WTC11 (cell line): ENCODE measurements around the gene GPS2. TPM values are rescaled to one million over a fixed set of nuclear protein-coding genes. Genes with fewer than 3 reads are reported as not detected.

ENCODE experiments used
- AR ChIP-seq: fragments of 250-450 bp; sonication (Bioruptor Pico); IDR thresholded peaks from 2 replicates; pipeline ENCODE4 v1.9.0; 2021; ENCODE audit warnings: mild to moderate bottlenecking
- ATF1 ChIP-seq: sonication (generic); formaldehyde crosslinking; IDR thresholded peaks from 2 replicates; pipeline ENCODE4 v1.8.1; 2023; ENCODE audit warnings: mild to moderate bottlenecking, moderate library complexity, missing genetic modification reagents
- ATF2 ChIP-seq: sonication (generic); formaldehyde crosslinking; IDR thresholded peaks from 2 replicates; pipeline ENCODE4 v1.8.1; 2022; ENCODE audit warnings: low read depth, missing genetic modification reagents, borderline replicate concordance
- E2F4 ChIP-seq: sonication (generic); formaldehyde crosslinking; IDR thresholded peaks from 2 replicates; pipeline ENCODE4 v1.8.1; 2022; ENCODE audit warnings: low read depth, mild to moderate bottlenecking, moderate library complexity, missing genetic modification reagents, borderline replicate concordance
- ERG ChIP-seq: fragments of 250-450 bp; sonication (Bioruptor Pico); IDR thresholded peaks from 2 replicates; pipeline ENCODE4 v1.8.0; 2021; ENCODE audit warnings: mild to moderate bottlenecking
- FOXK1 ChIP-seq: sonication (generic); formaldehyde crosslinking; IDR thresholded peaks from 2 replicates; pipeline ENCODE4 v1.8.0; 2022; ENCODE audit warnings: mild to moderate bottlenecking, moderate library complexity, missing genetic modification reagents
- GABPB1 ChIP-seq: sonication (generic); formaldehyde crosslinking; IDR thresholded peaks from 2 replicates; pipeline ENCODE4 v1.8.1; 2023; ENCODE audit warnings: mild to moderate bottlenecking, missing genetic modification reagents
- IRF1 ChIP-seq: sonication (generic); formaldehyde crosslinking; IDR thresholded peaks from 2 replicates; pipeline ENCODE4 v1.8.0; 2023; ENCODE audit warnings: missing genetic modification reagents
- JAZF1 ChIP-seq: fragments of 250-450 bp; sonication (Bioruptor Pico); IDR thresholded peaks from 2 replicates; pipeline ENCODE4 v1.9.0; 2021; ENCODE audit warnings: moderate library complexity, mild to moderate bottlenecking, inconsistent platforms
- MAX ChIP-seq: sonication (generic); formaldehyde crosslinking; IDR thresholded peaks from 2 replicates; pipeline ENCODE4 v1.8.0; 2022; ENCODE audit warnings: mild to moderate bottlenecking, missing genetic modification reagents
- MLX ChIP-seq: sonication (generic); formaldehyde crosslinking; IDR thresholded peaks from 2 replicates; pipeline ENCODE4 v1.8.1; 2023; ENCODE audit warnings: mild to moderate bottlenecking, missing genetic modification reagents, moderate library complexity
- NFE2L1 ChIP-seq: sonication (generic); formaldehyde crosslinking; IDR thresholded peaks from 2 replicates; pipeline ENCODE4 v1.8.1; 2023; ENCODE audit warnings: missing genetic modification reagents
- NR3C1 ChIP-seq: sonication (generic); formaldehyde crosslinking; conservative IDR thresholded peaks from 2 replicates; pipeline ENCODE4 v1.8.1; 2023; ENCODE audit warnings: low read depth, mild to moderate bottlenecking, missing genetic modification reagents
- PREB ChIP-seq: sonication (generic); formaldehyde crosslinking; IDR thresholded peaks from 2 replicates; pipeline ENCODE4 v1.8.1; 2022; ENCODE audit warnings: mild to moderate bottlenecking, missing genetic modification reagents, moderate library complexity, borderline replicate concordance
- TEAD1 ChIP-seq: sonication (generic); formaldehyde crosslinking; IDR thresholded peaks from 2 replicates; pipeline ENCODE4 v1.8.0; 2022; ENCODE audit warnings: mild to moderate bottlenecking, missing genetic modification reagents
- USF2 ChIP-seq: sonication (generic); formaldehyde crosslinking; IDR thresholded peaks from 2 replicates; pipeline ENCODE4 v1.8.1; 2023; ENCODE audit warnings: mild to moderate bottlenecking, missing genetic modification reagents, moderate library complexity
- ZNF121 ChIP-seq: sonication (generic); formaldehyde crosslinking; IDR thresholded peaks from 2 replicates; pipeline ENCODE4 v1.8.0; 2023; ENCODE audit warnings: missing genetic modification reagents
- ZNF232 ChIP-seq: sonication (generic); formaldehyde crosslinking; IDR thresholded peaks from 2 replicates; pipeline ENCODE4 v1.8.0; 2022; ENCODE audit warnings: mild to moderate bottlenecking, missing genetic modification reagents
- ZNF317 ChIP-seq: sonication (generic); formaldehyde crosslinking; IDR thresholded peaks from 2 replicates; pipeline ENCODE4 v1.8.1; 2023; ENCODE audit warnings: low read depth, mild to moderate bottlenecking, moderate library complexity, missing genetic modification reagents, borderline replicate concordance
- ZNF425 ChIP-seq: fragments of 250-450 bp; sonication (Bioruptor Pico); conservative IDR thresholded peaks from 2 replicates; pipeline ENCODE4 v1.9.0; 2021; ENCODE audit warnings: mild to moderate bottlenecking
- ZNF512 ChIP-seq: sonication (generic); formaldehyde crosslinking; IDR thresholded peaks from 2 replicates; pipeline ENCODE4 v1.8.1; 2022; ENCODE audit warnings: missing genetic modification reagents, borderline replicate concordance
- ZNF671 ChIP-seq: fragments of 250-450 bp; sonication (Bioruptor Pico); IDR thresholded peaks from 2 replicates; pipeline ENCODE4 v1.8.0; 2021; ENCODE audit warnings: mild to moderate bottlenecking
- total RNA-seq: library from RNA; stranded (reverse); gene quantifications from 3 replicates; pipeline ENCODE4 v1.2.3, GENCODE V29; 2021

Gene GPS2
- total RNA-seq, 1 experiment from 2014 or later: 55.9 TPM

GRCh38 chr17:7329374-7329996, 14.3 kb upstream of the GPS2 start (continued):
- no peak for TF ChIP-seq AR (CRISPR knock-in tag)
- no peak for TF ChIP-seq JAZF1 (CRISPR knock-in tag)
- TF ChIP-seq NFE2L1 (CRISPR knock-in tag): no peak
- TF ChIP-seq ZNF121 (CRISPR knock-in tag): no peak
- TF ChIP-seq FOXK1: peak; percentile 94
- no peak for TF ChIP-seq ERG (CRISPR knock-in tag)
- peak; percentile 10; the same call in 1 of the 2 replicates for TF ChIP-seq NR3C1
- TF ChIP-seq ATF1 (CRISPR knock-in tag): no peak
- no peak for TF ChIP-seq ZNF425
- no peak for TF ChIP-seq E2F4 (CRISPR knock-in tag)
- TF ChIP-seq PREB: no peak
- TF ChIP-seq ZNF232 (CRISPR knock-in tag): peak; percentile 76; the same call in 1 of the 2 replicates
- TF ChIP-seq USF2: peak; percentile 74
- peak; percentile 69; the same call in 1 of the 2 replicates for TF ChIP-seq MAX (CRISPR knock-in tag)
- TF ChIP-seq ZNF512: no peak
- TF ChIP-seq IRF1 (CRISPR knock-in tag): no peak
- TF ChIP-seq ZNF671 (CRISPR knock-in tag): no peak
- no peak for TF ChIP-seq TEAD1 (CRISPR knock-in tag)
- no peak for TF ChIP-seq ZNF317 (CRISPR knock-in tag)
- no peak for TF ChIP-seq GABPB1 (CRISPR knock-in tag)
- TF ChIP-seq MLX: no peak
- no peak for TF ChIP-seq ATF2
